ENCODE results near the gene NOVA1.
"Not testable (repeated sequence)": the region's sequence is repeated elsewhere in the genome, so short reads cannot be mapped to it uniquely, and the experiment has no call there.

Gene NOVA1

GRCh38 chr14:26597589-26598080 is at the start of gene NOVA1:
NOVA1 (minus strand) TSS chr14:26598033; CDS start chr14:26597436, 597 bp downstream.
- peak; percentile 5 for DNase-seq (ENCODE audit: low read depth, low spot score)

DNA sequence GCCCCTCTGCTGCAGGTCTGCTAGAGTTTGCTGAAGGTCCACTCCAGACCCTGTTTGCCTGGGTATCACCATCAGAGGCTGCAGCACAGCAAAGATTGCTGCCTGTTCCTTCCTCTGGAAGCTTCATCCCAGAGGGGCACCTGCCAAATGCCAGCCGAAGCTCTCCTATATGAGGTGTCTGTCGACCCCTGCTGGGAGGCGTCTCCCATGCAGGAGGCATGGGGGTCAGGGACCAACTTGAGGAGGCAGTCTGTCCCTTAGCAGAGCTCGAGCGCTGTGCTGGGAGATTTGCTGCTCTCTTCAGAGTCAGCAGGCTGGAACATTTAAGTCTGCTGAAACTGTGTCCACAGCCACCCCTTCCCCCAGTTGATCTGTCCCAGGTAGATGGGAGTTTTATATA is 47.2 kb upstream of the NOVA1 start:
- DNase-seq (ENCODE audit: low read depth, low spot score) = not testable (repeated sequence)

DNA sequence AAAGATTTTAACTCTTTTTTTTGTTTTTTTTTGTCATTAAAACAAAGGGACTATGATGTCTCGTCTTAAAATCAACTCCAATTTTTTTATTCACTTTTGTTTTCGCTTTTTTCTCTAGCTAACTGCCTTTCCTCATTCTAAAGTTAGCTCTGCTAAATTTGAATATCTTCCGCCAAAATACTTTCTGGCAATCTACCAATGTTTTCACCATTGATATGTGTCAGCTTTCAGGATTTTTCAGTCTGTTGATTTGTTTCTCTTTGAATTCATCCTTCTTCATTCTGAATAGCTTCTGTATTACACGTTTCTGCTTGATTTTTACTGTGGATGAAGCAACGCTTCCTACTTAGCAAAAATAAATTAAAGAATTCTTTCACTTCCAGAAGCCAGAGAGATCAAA is 38.7 kb upstream of the NOVA1 start:
- DNase-seq (ENCODE audit: low read depth, low spot score) = no peak

- DNase-seq (ENCODE audit: low read depth, low spot score) = not testable (repeated sequence)
Observed at GRCh38 chr14:26634946-26635345, 37.1 kb upstream of the NOVA1 start.

DNA sequence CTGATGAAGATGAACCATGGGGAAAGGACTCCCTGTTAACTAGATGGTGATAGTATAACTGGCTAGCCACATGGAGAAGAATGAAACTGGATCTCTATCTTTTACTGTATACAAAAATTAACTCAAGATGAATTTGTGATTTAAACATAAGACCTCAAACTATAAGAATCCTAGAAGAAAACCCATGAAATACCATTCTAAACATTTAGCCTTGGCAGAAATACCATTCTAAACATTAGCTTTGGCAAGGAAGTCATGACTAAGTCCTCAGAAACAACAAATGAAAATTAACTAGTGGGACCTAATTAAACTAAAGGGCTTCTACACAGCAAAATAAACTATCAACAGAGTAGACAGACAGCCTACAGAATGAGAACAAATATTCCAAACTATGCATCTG is 28.4 kb upstream of the NOVA1 start:
- DNase-seq (ENCODE audit: low read depth, low spot score) = no peak

DNA sequence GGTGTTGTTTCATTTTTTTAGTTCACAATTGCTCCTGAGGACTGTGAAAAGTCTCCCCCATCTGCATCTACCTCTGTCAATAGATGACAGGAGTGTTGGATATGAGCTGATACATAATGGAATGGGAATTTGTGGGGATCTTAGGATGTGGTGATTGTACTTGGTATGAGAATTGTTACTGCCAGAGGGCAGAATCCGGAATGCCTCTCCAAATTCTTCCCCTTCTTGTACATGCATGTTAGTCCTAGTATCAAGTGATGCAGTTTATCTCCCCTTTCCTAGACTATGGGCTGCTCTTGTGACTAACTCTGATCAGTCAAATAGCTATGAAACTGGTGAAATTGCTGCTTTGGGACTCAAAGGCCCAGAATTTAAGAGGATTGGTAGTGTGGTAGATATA is 24.8 kb upstream of the NOVA1 start:
- no peak for DNase-seq (ENCODE audit: low read depth, low spot score)

GRCh38 chr14:26621807-26622560 is 24.2 kb upstream of the NOVA1 start:
- no peak for DNase-seq (ENCODE audit: low read depth, low spot score)

DNA sequence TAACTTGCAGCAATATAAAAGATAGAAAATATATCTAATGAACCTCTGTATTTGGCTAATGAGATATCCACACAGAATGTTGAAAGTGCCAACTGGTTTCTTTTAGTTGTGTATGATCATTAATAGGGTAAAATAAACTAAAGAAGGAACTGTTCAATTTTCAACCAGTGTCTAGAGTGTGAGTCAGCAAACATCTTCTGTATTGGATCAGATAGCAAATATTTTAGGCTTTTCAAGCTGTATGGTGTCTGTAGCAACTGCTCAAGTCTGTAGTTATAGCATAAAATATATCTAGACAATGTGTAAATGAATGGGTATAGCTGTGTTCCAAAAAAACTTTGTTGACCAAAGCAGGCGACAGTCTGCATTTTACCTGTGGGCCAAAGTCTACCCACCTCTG is 23.5 kb upstream of the NOVA1 start:
- DNase-seq (ENCODE audit: low read depth, low spot score) = no peak

DNA sequence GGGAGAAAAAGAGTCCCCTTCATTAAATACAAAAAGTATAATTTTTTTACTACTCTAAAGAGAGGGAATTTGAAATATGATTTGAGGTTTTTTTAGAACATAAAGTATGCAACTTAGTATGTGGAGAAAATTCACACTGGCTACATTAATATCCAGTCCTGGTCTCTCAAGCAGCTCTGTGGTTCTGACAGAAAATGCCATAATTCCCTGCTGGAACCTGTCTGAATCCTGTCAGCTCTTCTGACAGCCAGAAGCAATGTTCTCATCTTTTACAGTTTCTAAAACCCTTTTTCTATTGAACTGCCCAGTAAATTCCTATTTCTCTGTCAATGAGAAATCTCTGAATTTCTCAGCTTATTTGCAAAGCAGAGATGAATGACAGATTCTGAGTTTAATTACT is 13.4 kb upstream of the NOVA1 start:
- no peak for DNase-seq (ENCODE audit: low read depth, low spot score)

GRCh38 chr14:26606729-26607312 is 9.0 kb upstream of the NOVA1 start:
- no peak for DNase-seq (ENCODE audit: low read depth, low spot score)

DNA sequence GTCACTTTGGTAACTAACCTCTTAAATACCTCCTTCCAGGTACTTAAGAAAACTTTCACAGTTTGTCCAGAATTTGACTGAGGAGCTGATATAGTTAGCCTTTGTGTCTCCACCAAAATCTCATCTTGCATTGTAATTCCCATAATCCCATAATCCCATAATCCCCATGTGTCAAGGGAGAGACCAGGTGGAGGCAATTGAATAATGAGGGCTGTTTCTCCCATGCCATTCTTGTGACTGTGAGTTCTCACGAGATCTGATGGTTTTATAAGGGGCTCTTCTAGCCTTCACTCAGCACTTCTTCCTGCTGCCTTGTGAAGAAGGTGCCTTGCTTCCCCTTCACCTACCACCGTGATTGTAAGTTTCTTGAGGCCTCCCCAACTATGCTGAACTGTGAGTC is 7.8 kb upstream of the NOVA1 start:
- DNase-seq (ENCODE audit: low read depth, low spot score) = no peak

DNA sequence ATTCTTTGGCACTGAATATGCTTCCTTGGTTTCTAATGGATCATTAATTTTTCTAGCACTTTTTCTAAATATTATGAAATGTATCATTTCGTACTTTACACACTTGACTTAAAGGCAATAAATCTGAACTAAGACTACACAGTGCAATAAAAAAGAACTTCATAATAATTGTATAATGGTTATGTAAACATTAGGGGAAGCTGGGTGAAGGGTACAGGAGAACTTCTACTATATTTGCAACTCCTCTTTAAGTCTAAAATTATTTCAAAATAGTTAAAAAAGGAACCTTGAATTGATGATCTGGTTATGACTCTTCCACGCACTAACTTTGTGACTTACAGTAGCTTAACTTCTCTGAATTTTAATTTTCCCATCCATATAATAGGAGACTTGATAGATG is 5.1 kb upstream of the NOVA1 start:
- no peak for DNase-seq (ENCODE audit: low read depth, low spot score)

- DNase-seq (ENCODE audit: low read depth, low spot score) = no peak
Observed at GRCh38 chr14:26601856-26602255, 4.0 kb upstream of the NOVA1 start.

DNA sequence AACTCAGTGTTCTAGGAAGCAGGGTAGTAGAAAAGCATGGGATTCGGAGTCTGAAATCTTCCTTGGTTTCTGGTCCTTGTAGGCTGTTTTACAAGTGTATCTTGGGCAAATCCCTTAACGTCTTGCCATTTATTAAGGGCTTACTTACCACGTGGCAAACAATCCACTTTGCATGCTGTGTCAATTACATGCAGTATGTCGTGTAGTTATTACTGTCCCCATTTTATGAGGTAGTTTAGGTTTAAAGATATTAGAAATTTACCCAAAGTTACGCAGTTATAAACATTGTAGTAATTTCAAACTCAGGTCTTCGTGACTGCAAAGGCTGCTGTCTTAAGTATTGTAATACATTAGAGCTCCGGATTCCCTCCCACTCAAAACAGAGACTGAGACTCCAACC is 1.5 kb upstream of the NOVA1 start:
- no peak for DNase-seq (ENCODE audit: low read depth, low spot score)

GRCh38 chr14:26598672-26599131 is 869 bp upstream of the NOVA1 start:
- DNase-seq (ENCODE audit: low read depth, low spot score) = no peak

GRCh38 chr14:26598081-26598671 is 343 bp upstream of the NOVA1 start:
- DNase-seq (ENCODE audit: low read depth, low spot score) = peak; percentile 90

DNA sequence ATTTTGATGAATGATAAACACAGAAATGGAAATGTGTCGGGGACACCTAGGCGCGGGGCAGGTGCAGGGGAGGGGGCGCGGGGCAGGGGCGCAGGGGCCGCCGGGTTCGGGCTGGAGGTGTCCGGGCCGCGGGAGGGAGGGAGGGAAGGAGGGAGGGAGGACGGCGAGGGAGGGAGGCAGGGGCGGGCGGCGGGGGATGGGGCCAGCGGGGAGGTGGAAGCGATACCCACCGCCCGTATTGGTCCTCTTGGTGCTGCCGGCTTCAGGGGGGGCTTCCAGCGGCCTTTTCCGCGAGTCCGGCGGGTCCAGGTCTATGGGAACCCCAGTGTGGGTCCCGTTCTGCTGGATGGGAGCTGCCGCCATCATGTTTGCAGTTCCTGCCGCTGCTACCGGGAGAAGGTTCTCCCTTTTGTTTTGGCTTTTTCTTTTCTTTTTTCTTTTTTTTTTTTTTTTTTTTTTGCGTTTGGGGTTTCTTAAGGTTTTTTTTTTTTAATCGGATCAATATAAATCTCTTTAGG is 703 bp downstream of the NOVA1 start:
- DNase-seq (ENCODE audit: low read depth, low spot score) = no peak

GRCh38 chr14:26596543-26597061 is 1.2 kb downstream of the NOVA1 start:
- no peak for DNase-seq (ENCODE audit: low read depth, low spot score)

- no peak for DNase-seq (ENCODE audit: low read depth, low spot score)
Observed at GRCh38 chr14:26595926-26596542, 1.8 kb downstream of the NOVA1 start.

DNA sequence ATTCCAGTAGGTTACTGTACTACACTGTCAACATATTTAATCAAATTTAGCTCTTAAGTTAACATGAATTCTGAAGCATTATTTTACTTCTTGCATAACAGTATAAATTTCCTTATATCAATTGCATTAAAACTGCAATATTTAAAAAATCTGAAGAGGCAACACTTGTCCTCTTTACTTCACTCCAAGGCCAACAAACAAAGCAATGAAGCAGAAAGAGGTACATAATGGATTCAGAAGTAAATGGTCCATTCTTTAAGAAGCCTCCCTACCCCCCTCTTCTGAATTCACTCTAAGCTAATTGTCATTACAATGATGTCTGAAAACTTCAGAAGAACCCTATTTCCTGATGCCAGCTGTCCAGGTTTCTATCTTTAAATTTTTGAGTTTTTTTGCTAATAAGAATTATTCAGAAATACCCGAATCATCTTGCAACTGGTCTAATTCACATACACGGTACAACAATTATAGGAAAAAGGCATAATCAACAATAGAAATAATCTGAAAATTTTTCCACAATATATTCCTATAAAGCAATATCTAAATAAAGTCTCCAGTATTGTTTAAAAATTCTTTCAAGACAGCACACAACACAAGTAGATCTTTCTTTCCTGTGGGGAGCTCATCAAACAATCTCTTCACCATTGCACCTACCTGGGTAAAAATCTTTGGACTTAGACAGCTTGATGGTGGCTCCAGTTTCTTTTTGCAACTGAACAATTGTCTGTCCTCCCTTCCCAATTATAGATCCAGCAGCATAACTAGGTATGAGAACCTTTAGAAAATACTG is 2.9 kb downstream of the NOVA1 start:
- no peak for DNase-seq (ENCODE audit: low read depth, low spot score)

GRCh38 chr14:26594148-26594547 is 3.7 kb downstream of the NOVA1 start:
- DNase-seq (ENCODE audit: low read depth, low spot score) = no peak
